Fibroblast of lung (primary cell): ENCODE measurements around the gene GSTT2.

ENCODE experiments used
- CTCF ChIP-seq, 2 donors: IDR thresholded peaks in 1 of 2; conservative IDR thresholded peaks in 1 of 2; 1 replicate in 1 of 2; 2 replicates in 1 of 2; pipeline ENCODE4 v1.5.1; 2011 to 2012; ENCODE audit warnings: low read length in 2 of 2, control low read depth in 1 of 2, inconsistent platforms in 1 of 2, low read depth in 1 of 2, mild to moderate bottlenecking in 1 of 2
- EZH2 ChIP-seq: IDR thresholded peaks from 2 replicates; pipeline ENCODE4 v1.5.1; 2012; ENCODE audit warnings: low read length, control low read depth, mild to moderate bottlenecking; ENCODE audit errors: missing control alignments

DNA sequence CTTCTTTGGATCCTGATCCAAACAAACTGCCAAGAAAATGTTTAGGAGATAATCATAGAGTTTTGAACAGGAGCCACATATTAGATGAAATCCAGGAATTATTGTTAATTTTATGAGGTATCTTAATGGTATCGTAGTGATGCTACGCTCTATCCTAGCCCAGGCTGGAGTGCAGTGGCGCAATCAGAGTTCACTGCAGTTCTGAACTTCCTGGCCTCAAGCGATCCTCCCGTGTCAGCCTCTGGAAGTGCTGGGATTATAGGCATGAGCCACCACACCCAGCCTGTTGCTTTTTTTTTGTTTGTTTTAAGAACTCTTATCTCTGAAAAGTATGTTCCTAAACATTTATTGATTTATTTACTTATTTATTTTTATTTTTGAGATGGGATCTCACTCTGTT, 22.9 kb downstream of the GSTT2 start:
- no peak for TF ChIP-seq EZH2
- TF ChIP-seq CTCF (conservative IDR thresholded peaks at IDR 0.05 in 1 of 2, IDR thresholded peaks at IDR 0.05 in 1 of 2; ENCODE audit: low read depth in 1 of 2, low read length in 2 of 2): no peak
